Measurements from ENCODE around the gene RCOR2. TPM values are rescaled to one million over a fixed set of nuclear protein-coding genes. Genes with fewer than 3 reads are reported as not detected.

The RCOR2 gene
- total RNA-seq, 2 donors from 2014 or later, result 0.64 to 3.3 TPM

- Histone ChIP-seq H3K36me3 (peaks cover 23 to 30% of the 10 kb centered on the region in 2 donors), H3K9me3 (no peaks in the 10 kb centered on the region), H3K27ac (no peak overlapping the region), H3K4me1 (replicated peaks) (no peaks in the 10 kb centered on the region), H3K27me3 (replicated peaks; ENCODE audit: insufficient read depth) (no peaks in the 10 kb centered on the region), H3K4me3 (no peak overlapping the region)
- DNase-seq (ENCODE audit: low spot score), result no peak
- intact Hi-C loops (cut with DNase I), result no loop called here
- WGBS, result 58% methylated on average over 6 of the region's 6 CpGs
- TF ChIP-seq POLR2A (IDR thresholded peaks at IDR 0.05), result no peak
- TF ChIP-seq, protein P1, sequence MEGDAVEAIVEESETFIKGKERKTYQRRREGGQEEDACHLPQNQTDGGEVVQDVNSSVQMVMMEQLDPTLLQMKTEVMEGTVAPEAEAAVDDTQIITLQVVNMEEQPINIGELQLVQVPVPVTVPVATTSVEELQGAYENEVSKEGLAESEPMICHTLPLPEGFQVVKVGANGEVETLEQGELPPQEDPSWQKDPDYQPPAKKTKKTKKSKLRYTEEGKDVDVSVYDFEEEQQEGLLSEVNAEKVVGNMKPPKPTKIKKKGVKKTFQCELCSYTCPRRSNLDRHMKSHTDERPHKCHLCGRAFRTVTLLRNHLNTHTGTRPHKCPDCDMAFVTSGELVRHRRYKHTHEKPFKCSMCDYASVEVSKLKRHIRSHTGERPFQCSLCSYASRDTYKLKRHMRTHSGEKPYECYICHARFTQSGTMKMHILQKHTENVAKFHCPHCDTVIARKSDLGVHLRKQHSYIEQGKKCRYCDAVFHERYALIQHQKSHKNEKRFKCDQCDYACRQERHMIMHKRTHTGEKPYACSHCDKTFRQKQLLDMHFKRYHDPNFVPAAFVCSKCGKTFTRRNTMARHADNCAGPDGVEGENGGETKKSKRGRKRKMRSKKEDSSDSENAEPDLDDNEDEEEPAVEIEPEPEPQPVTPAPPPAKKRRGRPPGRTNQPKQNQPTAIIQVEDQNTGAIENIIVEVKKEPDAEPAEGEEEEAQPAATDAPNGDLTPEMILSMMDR (IDR thresholded peaks at IDR 0.05), result no peak
- TF ChIP-seq POLR2AphosphoS5 (IDR thresholded peaks at IDR 0.05), result no peak
Observed at GRCh38 chr11:63907063-63907462, 9.9 kb downstream of the RCOR2 start.

DNA sequence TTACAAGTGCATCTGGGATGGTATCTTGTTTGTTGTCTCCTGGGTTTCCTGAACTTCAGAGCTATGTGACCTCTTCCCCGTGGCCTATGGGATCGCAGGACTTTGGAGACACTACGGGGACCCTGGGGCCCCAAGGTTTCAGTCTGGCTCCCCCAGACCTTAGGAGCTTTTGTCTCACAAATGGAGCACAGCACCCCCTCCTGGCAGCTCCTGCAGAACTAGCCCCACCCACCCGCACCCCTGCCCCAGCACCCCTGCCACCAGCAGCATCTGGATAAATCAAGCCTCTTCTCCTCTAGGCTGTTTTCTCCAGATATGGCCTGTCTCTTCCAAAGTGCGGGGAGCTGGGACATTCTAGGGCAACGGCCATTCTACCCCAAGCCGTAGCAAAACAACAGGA lies 10.4 kb downstream of the RCOR2 start:
- H3K4me3 ChIP-seq, result no peak overlapping the region
- no peak for TF ChIP-seq POLR2A (IDR thresholded peaks at IDR 0.05)
- TF ChIP-seq POLR2AphosphoS5 (IDR thresholded peaks at IDR 0.05), result no peak
- TF ChIP-seq, protein P1 (IDR thresholded peaks at IDR 0.05), result peak in 1 of 4 experiments; percentile 37
- 83% methylated on average over 7 of the region's 7 CpGs for WGBS
- H3K36me3 ChIP-seq, result peaks cover 24 to 34% of the 10 kb centered on the region in 2 donors
- intact Hi-C loops (cut with DNase I), result no loop called here
- H3K9me3 ChIP-seq, result no peaks in the 10 kb centered on the region
- no peaks in the 10 kb centered on the region for H3K27me3 ChIP-seq (replicated peaks; ENCODE audit: insufficient read depth)
- no peak for DNase-seq (ENCODE audit: low spot score)
- no peak overlapping the region for H3K27ac ChIP-seq
- no peaks in the 10 kb centered on the region for H3K4me1 ChIP-seq (replicated peaks)

GRCh38 chr11:63906087-63906486 lies 10.9 kb downstream of the RCOR2 start:
- 87% methylated on average over 4 of the region's 4 CpGs for WGBS
- H3K9me3 ChIP-seq, result no peaks in the 10 kb centered on the region
- no peak for DNase-seq (ENCODE audit: low spot score)
- intact Hi-C loops (cut with DNase I), result no loop called here
- TF ChIP-seq POLR2AphosphoS5 (IDR thresholded peaks at IDR 0.05) (no peak), POLR2A (IDR thresholded peaks at IDR 0.05) (no peak)
- TF ChIP-seq, protein P1 (IDR thresholded peaks at IDR 0.05), result no peak
- H3K4me1 ChIP-seq (replicated peaks), result no peaks in the 10 kb centered on the region
- peaks cover 24 to 34% of the 10 kb centered on the region in 2 donors for H3K36me3 ChIP-seq
- H3K27me3 ChIP-seq (replicated peaks; ENCODE audit: insufficient read depth), result no peaks in the 10 kb centered on the region
- no peak overlapping the region for H3K4me3 ChIP-seq
- no peak overlapping the region for H3K27ac ChIP-seq

- intact Hi-C loops (cut with DNase I), result no loop called here
- WGBS, result 76% methylated on average over 6 of the region's 6 CpGs
- TF ChIP-seq, protein P1 (IDR thresholded peaks at IDR 0.05), result no peak
- TF ChIP-seq POLR2A (IDR thresholded peaks at IDR 0.05), result no peak
- TF ChIP-seq POLR2AphosphoS5 (IDR thresholded peaks at IDR 0.05), result no peak
- no peaks in the 10 kb centered on the region for H3K27me3 ChIP-seq (replicated peaks; ENCODE audit: insufficient read depth)
- no peaks in the 10 kb centered on the region for H3K4me1 ChIP-seq (replicated peaks)
- H3K4me3 ChIP-seq, result no peak overlapping the region
- H3K27ac ChIP-seq, result no peak overlapping the region
- no peaks in the 10 kb centered on the region for H3K9me3 ChIP-seq
- DNase-seq (ENCODE audit: low spot score), result no peak
- peaks cover 24 to 44% of the 10 kb centered on the region in 2 donors for H3K36me3 ChIP-seq
Observed at GRCh38 chr11:63905179-63905578, 11.8 kb downstream of the RCOR2 start.

GRCh38 chr11:63904743-63905142 lies 12.2 kb downstream of the RCOR2 start:
- Histone ChIP-seq H3K4me1 (replicated peaks) (no peaks in the 10 kb centered on the region), H3K27me3 (replicated peaks; ENCODE audit: insufficient read depth) (no peaks in the 10 kb centered on the region), H3K4me3 (no peak overlapping the region), H3K9me3 (no peaks in the 10 kb centered on the region), H3K36me3 (peaks cover 29 to 48% of the 10 kb centered on the region in 2 donors), H3K27ac (no peak overlapping the region)
- WGBS, result 93% methylated on average over 13 of the region's 13 CpGs
- DNase-seq (ENCODE audit: low spot score), result no peak
- intact Hi-C loops (cut with DNase I), result no loop called here
- TF ChIP-seq POLR2AphosphoS5 (IDR thresholded peaks at IDR 0.05), result no peak
- no peak for TF ChIP-seq POLR2A (IDR thresholded peaks at IDR 0.05)
- TF ChIP-seq, protein P1 (IDR thresholded peaks at IDR 0.05), result no peak

Data from prostate gland (tissue), 2 donors.